Vagina (tissue), 2 donors: ENCODE results near the gene TTC5. TPM values are rescaled to one million over a fixed set of nuclear protein-coding genes. Genes with fewer than 3 reads are reported as not detected.
"Not testable (repeated sequence)": the region's sequence is repeated elsewhere in the genome, so short reads cannot be mapped to it uniquely, and the experiment has no call there.

Experiments
- DNase-seq, 2 donors: peaks; one replicate each; pipeline ENCODE4 v3.0.0-alpha.2; 2017; ENCODE audit errors: extremely low spot score in 2 of 2
- H3K27ac ChIP-seq: fragments of 200-600 bp; sonication (generic); one replicate; pipeline ENCODE4 v1.5.1; 2019
- H3K27me3 ChIP-seq: fragments of 200-600 bp; sonication (generic); one replicate; pipeline ENCODE4 v1.5.1; 2019
- H3K36me3 ChIP-seq, 2 donors: fragments of 200-600 bp; sonication (generic); one replicate each; pipeline ENCODE4 v1.5.1; 2017 to 2019
- H3K4me1 ChIP-seq: fragments of 200-600 bp; sonication (generic); one replicate; pipeline ENCODE4 v1.5.1; 2019
- H3K4me3 ChIP-seq, 2 donors: fragments of 200-600 bp; sonication (generic); 1 replicate in 1 of 2; 2 replicates in 1 of 2; pipeline ENCODE4 v1.5.1; 2016 to 2019
- H3K9me3 ChIP-seq: fragments of 200-600 bp; sonication (generic); one replicate; pipeline ENCODE4 v1.5.1; 2019
- CTCF ChIP-seq, 3 experiments: fragments of 450-650 bp in 2 of 3; fragments of 200-600 bp in 1 of 3; sonication (generic) in 1 of 3; IDR thresholded peaks; one replicate each; pipeline ENCODE4 v1.5.1; 2017 to 2019; ENCODE audit warnings: antibody characterized with exemption in 3 of 3, mild to moderate bottlenecking in 2 of 3, moderate library complexity in 2 of 3
- POLR2A ChIP-seq, 2 donors: fragments of 450-650 bp; IDR thresholded peaks; one replicate each; pipeline ENCODE4 v1.6.1; 2017; ENCODE audit warnings: antibody characterized with exemption in 2 of 2, mild to moderate bottlenecking in 2 of 2, moderate library complexity in 2 of 2
- POLR2AphosphoS5 ChIP-seq, 2 donors: sonication (generic); formaldehyde crosslinking; IDR thresholded peaks; one replicate each; pipeline ENCODE4 v1.9.0; 2017; ENCODE audit warnings: antibody characterized with exemption in 2 of 2, mild to moderate bottlenecking in 2 of 2, low read depth in 1 of 2; ENCODE audit not compliant: insufficient read depth in 1 of 2
- intact Hi-C: fragments of 100-400 bp; cut with DNase I; formaldehyde crosslinking; loops from one replicate; pipeline ENCODE4 v1.15.1; 2023
- total RNA-seq: library from RNA; depleted of rRNA; stranded (reverse); fragments of >200 nt; gene quantifications from one replicate; pipeline ENCODE4 v1.2.3, GENCODE V29; 2016

The TTC5 gene
- total RNA-seq, 1 donor from 2014 or later = 10.8 TPM

DNA sequence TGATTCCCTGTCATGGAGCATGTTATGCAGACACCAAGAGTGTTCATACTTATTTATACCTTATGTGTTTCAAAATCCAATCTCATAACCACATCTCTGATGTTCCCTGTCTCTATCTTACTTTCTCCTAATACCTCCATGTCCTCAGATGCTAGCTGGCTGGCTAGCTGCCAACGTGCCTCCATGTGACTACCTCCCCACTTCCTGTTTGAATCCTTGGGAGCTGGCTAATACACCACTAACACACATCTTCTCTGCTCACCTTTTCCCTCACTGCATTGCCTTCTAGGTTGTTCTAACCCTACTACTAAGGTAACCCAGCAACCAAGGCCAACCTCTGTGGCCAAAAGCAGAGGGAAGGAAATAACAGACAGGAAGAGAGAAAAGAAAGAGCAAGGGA lies 27.3 kb downstream of the TTC5 start:
- intact Hi-C loops = no loop called here

GRCh38 chr14:20277409-20277808 lies 28.3 kb downstream of the TTC5 start:
- Histone ChIP-seq H3K36me3 (peaks cover 0 to 9% of the 10 kb centered on the region in 2 donors), H3K9me3 (peaks cover 5% of the 10 kb centered on the region), H3K4me3 (no peak overlapping the region), H3K4me1 (no peaks in the 10 kb centered on the region), H3K27ac (no peak overlapping the region), H3K27me3 (no peaks in the 10 kb centered on the region)
- TF ChIP-seq CTCF (IDR thresholded peaks at IDR 0.05) (no peak), POLR2A (IDR thresholded peaks at IDR 0.05) (no peak), POLR2AphosphoS5 (IDR thresholded peaks at IDR 0.05; ENCODE audit: insufficient read depth in 1 of 2, low read depth in 1 of 2) (no peak)
- DNase-seq = no peak
- intact Hi-C loops = no loop called here

More for the DNA sequence above, 27.3 kb downstream of the TTC5 start:
- Histone ChIP-seq H3K27me3 (no peaks in the 10 kb centered on the region), H3K36me3 (peaks cover 0 to 9% of the 10 kb centered on the region in 2 donors), H3K4me3 (no peak overlapping the region), H3K4me1 (no peaks in the 10 kb centered on the region), H3K27ac (no peak overlapping the region), H3K9me3 (peaks cover 5% of the 10 kb centered on the region)
- no peak for DNase-seq
- no peak for TF ChIP-seq POLR2AphosphoS5 (IDR thresholded peaks at IDR 0.05; ENCODE audit: insufficient read depth in 1 of 2, low read depth in 1 of 2)
- no peak for TF ChIP-seq CTCF (IDR thresholded peaks at IDR 0.05)
- TF ChIP-seq POLR2A (IDR thresholded peaks at IDR 0.05) = no peak

DNA sequence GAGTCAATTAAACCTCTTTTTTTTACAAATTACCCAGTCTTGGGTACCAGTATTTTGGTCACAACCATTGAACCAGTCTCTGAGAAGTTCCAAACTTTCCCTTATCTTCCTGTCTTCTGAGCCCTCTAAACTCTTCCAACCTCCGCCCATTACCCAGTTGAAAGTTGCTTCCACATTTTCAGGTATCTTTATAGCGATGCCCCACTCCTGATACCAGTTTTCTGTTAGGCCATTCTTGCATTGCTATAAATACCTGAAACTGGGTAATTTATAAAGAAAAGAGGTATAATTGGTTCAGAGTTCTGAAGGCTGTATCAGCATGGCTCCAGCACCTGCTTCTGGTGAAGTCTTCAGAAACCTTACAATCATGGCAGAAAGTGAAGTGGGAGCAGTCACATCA lies 31.7 kb downstream of the TTC5 start:
- TF ChIP-seq POLR2AphosphoS5 (IDR thresholded peaks at IDR 0.05; ENCODE audit: insufficient read depth in 1 of 2, low read depth in 1 of 2) (no peak), POLR2A (IDR thresholded peaks at IDR 0.05) (no peak), CTCF (IDR thresholded peaks at IDR 0.05) (no peak)
- Histone ChIP-seq H3K4me1 (no peaks in the 10 kb centered on the region), H3K27me3 (no peaks in the 10 kb centered on the region), H3K36me3 (no peaks in the 10 kb centered on the region), H3K9me3 (peaks cover 5% of the 10 kb centered on the region), H3K27ac (no peak overlapping the region), H3K4me3 (no peak overlapping the region)
- intact Hi-C loops = no loop called here
- DNase-seq = no peak

DNA sequence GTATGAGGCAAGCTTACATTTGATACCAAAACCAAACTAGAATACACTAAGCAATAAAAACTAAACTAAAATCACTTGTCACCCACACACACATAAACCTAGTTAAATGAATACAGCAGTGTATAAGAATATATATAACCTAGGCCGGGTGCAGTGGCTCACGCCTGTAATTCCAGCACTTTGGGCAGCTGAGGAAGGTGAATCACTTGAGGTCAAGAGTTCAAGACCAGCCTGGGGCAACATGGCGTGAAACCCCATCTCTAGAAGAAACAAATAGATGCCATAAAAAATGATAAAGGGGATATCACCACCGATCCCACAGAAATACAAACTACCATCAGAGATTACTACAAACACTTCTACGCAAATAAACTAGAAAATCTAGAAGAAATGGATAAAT lies 41.4 kb downstream of the TTC5 start:
- H3K4me3 ChIP-seq, H3K9me3 ChIP-seq, H3K4me1 ChIP-seq, H3K36me3 ChIP-seq, H3K27ac ChIP-seq, H3K27me3 ChIP-seq, DNase-seq, intact Hi-C loops: not testable (repeated sequence)

- TF ChIP-seq POLR2AphosphoS5 (IDR thresholded peaks at IDR 0.05; ENCODE audit: insufficient read depth in 1 of 2, low read depth in 1 of 2) (no peak), POLR2A (IDR thresholded peaks at IDR 0.05) (no peak), CTCF (IDR thresholded peaks at IDR 0.05) (no peak)
- no peak overlapping the region for H3K4me3 ChIP-seq
- intact Hi-C loops = no loop called here
- H3K4me1 ChIP-seq = no peaks in the 10 kb centered on the region
- H3K27ac ChIP-seq = no peak overlapping the region
- H3K9me3 ChIP-seq = no peaks in the 10 kb centered on the region
- H3K27me3 ChIP-seq = no peaks in the 10 kb centered on the region
- no peaks in the 10 kb centered on the region for H3K36me3 ChIP-seq
- DNase-seq = no peak
Observed at GRCh38 chr14:20262642-20263128, 43.1 kb downstream of the TTC5 start.
